Measurements from ENCODE around the gene DCXR. TPM values are rescaled to one million over a fixed set of nuclear protein-coding genes. Genes with fewer than 3 reads are reported as not detected.

DCXR gene
- total and polyA plus RNA-seq, 2 experiments from 2014 or later: 164 to 312 TPM

DNA sequence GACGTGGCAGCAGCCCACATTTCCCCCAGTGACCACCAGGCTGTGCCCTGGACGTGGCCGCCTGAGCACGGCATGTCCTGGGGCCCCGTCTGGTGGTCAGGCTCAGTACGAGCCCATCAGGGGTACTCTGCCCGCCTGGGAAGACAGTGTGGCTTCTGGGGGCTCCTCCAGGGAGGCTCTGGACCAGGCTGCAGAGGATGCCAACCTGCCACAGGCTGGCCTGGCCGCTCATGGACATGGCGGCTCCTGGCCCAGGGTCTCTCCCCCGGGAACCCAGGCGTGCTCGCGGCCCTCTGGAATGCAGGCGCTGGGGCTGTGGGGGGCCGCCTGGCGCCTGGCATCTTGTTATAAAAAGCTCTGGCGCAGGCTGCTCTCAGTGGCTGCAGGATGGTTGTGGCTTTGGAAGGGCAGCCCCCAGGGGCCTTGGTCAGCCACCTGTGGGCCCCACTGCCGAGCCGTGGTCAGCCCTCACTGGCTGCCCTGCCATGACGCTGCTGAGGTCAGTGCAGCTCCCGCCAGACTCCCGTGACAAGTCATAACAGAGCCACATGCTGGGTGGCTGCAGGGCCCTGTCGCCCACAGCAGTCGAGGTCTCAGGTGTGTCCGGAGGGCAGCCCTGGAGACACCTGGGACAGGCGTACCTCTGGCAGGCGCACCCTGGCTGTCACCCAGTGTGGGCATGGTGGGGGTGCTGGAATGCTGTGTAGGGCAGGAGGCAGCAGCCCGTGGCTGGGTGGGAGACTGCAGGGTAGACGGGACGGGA is 29.8 kb downstream of the DCXR start:
- no peaks in the 10 kb centered on the region for H3K36me3 ChIP-seq
- H3K4me1 ChIP-seq (ENCODE audit: low read depth): peaks cover 6% of the 10 kb centered on the region
- TF ChIP-seq, protein P1, sequence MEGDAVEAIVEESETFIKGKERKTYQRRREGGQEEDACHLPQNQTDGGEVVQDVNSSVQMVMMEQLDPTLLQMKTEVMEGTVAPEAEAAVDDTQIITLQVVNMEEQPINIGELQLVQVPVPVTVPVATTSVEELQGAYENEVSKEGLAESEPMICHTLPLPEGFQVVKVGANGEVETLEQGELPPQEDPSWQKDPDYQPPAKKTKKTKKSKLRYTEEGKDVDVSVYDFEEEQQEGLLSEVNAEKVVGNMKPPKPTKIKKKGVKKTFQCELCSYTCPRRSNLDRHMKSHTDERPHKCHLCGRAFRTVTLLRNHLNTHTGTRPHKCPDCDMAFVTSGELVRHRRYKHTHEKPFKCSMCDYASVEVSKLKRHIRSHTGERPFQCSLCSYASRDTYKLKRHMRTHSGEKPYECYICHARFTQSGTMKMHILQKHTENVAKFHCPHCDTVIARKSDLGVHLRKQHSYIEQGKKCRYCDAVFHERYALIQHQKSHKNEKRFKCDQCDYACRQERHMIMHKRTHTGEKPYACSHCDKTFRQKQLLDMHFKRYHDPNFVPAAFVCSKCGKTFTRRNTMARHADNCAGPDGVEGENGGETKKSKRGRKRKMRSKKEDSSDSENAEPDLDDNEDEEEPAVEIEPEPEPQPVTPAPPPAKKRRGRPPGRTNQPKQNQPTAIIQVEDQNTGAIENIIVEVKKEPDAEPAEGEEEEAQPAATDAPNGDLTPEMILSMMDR (IDR thresholded peaks at IDR 0.05; ENCODE audit: low read depth, low read length): no peak
- no peaks in the 10 kb centered on the region for H3K9me3 ChIP-seq (ENCODE audit: low read depth)
- no peak overlapping the region for H3K4me3 ChIP-seq
- DNase-seq (ENCODE audit: low read depth in 1 of 2, low spot score in 1 of 2): no peak
- no peak overlapping the region for H3K27ac ChIP-seq
- H3K27me3 ChIP-seq: no peaks in the 10 kb centered on the region

DNA sequence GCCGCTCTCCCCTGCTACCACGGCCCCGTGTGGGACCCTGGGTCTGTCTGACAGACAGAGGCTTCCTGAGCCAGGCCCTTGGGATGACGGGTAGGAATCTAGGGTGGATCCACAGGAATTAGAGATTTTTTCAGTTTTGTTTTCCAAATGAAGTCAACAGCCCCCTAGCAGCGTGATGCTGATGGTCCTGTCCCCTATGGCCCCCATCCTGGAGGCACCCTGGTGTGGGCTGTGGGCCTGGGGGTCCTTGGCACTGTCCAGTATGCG is 30.3 kb downstream of the DCXR start:
- Histone ChIP-seq H3K27me3 (no peaks in the 10 kb centered on the region), H3K27ac (no peak overlapping the region), H3K4me3 (no peak overlapping the region), H3K36me3 (no peaks in the 10 kb centered on the region), H3K4me1 (ENCODE audit: low read depth) (peaks cover under 1% of the 10 kb centered on the region), H3K9me3 (ENCODE audit: low read depth) (no peaks in the 10 kb centered on the region)
- TF ChIP-seq, protein P1 (IDR thresholded peaks at IDR 0.05; ENCODE audit: low read depth, low read length): no peak
- no peak for DNase-seq (ENCODE audit: low read depth in 1 of 2, low spot score in 1 of 2)

DNA sequence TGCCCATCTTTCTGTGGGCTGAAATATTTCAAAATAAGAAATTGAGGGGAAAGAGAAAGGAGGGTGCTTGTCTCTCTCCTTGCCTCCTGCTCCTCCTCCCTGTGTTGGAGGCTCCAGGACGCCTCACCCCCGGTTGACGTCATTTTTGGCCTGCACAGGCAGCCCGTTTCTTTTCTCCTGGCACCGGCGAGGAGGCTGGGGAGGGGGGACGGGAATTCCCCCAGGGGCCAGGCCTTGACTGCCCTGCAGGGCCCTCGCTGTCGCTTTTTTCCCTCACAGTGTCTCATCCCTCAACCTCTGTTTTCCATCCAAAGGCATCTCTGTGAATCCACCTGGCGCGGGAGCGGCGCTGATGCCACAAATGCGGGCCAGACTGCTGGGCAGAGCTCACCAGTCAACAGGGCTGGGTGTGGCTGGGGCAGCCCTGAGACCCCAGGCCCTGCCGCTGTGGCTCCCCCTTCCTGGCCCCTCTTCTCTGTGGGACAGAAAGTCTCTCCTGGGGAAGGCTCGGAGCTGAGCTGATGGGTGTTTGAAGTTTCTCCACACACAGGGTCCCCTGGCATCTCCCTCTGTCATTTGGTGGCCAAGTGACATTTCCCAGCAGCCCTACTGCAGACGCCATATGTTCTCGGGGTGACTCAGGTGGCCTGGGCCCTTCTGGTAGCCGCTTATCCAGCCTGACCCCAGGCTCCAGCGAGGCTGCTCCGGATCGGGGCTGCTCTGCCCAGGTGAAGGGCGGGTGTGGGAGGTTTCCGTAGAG is 30.8 kb downstream of the DCXR start:
- TF ChIP-seq, protein P1 (IDR thresholded peaks at IDR 0.05; ENCODE audit: low read depth, low read length): no peak
- Histone ChIP-seq H3K27ac (no peak overlapping the region), H3K27me3 (no peaks in the 10 kb centered on the region), H3K36me3 (no peaks in the 10 kb centered on the region), H3K4me3 (no peak overlapping the region), H3K4me1 (ENCODE audit: low read depth) (no peaks in the 10 kb centered on the region), H3K9me3 (ENCODE audit: low read depth) (no peaks in the 10 kb centered on the region)
- peak in 1 of 2 donors; percentile 74 for DNase-seq (ENCODE audit: low read depth in 1 of 2, low spot score in 1 of 2)

DNA sequence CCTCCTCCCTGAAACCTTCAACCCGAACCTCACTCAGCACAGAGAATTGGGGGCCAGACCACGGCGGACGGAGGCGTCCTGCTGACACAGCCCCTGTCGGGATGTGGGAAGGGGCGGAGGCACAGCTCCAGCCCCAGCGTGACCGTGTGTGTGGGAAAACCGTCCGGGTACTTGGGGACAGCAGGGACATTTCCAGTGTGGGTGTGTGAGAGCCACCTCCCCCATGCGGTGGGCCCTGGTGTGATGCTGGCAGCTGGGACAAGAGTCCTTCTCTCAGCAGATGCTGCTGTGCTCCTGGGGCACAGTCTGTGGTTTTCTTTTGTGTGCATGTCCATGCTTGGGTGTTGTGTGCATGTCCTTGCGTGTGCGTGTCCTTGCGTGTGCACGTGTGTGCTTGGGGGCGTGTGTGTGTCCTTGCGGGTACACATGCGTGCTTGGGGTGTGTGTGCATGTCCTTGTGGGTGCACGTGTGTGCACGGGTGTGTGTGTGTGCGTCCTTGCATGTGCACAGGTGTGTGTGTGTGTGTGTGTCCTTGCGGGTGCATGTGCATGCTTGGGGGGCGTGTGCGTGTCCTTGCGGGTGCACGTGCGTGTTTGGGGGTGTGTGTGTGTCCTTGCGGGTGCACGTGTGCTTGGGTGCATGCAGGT is 31.7 kb downstream of the DCXR start:
- DNase-seq (ENCODE audit: low read depth in 1 of 2, low spot score in 1 of 2): no peak

More for the DNA sequence above, 31.7 kb downstream of the DCXR start:
- no peak overlapping the region for H3K27ac ChIP-seq
- H3K9me3 ChIP-seq (ENCODE audit: low read depth): no peaks in the 10 kb centered on the region
- TF ChIP-seq, protein P1 (IDR thresholded peaks at IDR 0.05; ENCODE audit: low read depth, low read length): no peak
- no peaks in the 10 kb centered on the region for H3K36me3 ChIP-seq
- H3K27me3 ChIP-seq: no peaks in the 10 kb centered on the region
- no peaks in the 10 kb centered on the region for H3K4me1 ChIP-seq (ENCODE audit: low read depth)
- H3K4me3 ChIP-seq: no peak overlapping the region

Measured in cardiac muscle cell (in vitro differentiated cells and primary cell).